K562 (cell line): Measurements from ENCODE around the gene SRGAP3.

Experiments used
- ERF ChIP-seq: fragments of 450-650 bp; formaldehyde crosslinking; IDR thresholded peaks from 2 replicates; pipeline ENCODE4 v1.4.0; 2020; ENCODE audit warnings: mild to moderate bottlenecking, mixed read lengths
- EZH2 ChIP-seq: IDR thresholded peaks from 2 replicates; pipeline ENCODE4 v1.6.1; 2012; ENCODE audit warnings: low read depth, mild to moderate bottlenecking, inconsistent platforms, low read length, borderline replicate concordance
- FOXM1 ChIP-seq, 2 experiments: fragments of 450-650 bp in 1 of 2; sonication (generic) in 1 of 2; formaldehyde crosslinking in 1 of 2; IDR thresholded peaks; 2 replicates each; pipeline versions ENCODE4 v1.6.1 to v1.9.0; 2017 to 2022; ENCODE audit warnings: low read depth in 2 of 2, mild to moderate bottlenecking in 2 of 2, missing genetic modification reagents in 1 of 2, moderate library complexity in 1 of 2
- SREBF1 ChIP-seq: fragments of 150-350 bp; IDR thresholded peaks from 2 replicates; pipeline ENCODE4 v1.6.1; 2014; ENCODE audit warnings: antibody characterized with exemption, low read depth, low read length, borderline replicate concordance
- TF ChIP-seq, protein P1 (sequence below), 2 experiments: IDR thresholded peaks in 1 of 2; conservative IDR thresholded peaks in 1 of 2; 2 replicates each; pipeline ENCODE4 v1.6.1; 2016; ENCODE audit warnings: low read depth in 2 of 2, mild to moderate bottlenecking in 1 of 2, missing compliant biosample characterization in 1 of 2, missing genetic modification characterization in 1 of 2, moderate library complexity in 1 of 2
- TF ChIP-seq, protein P2 (sequence below), 3 experiments: IDR thresholded peaks in 2 of 3; conservative IDR thresholded peaks in 1 of 3; 2 replicates each; pipeline ENCODE4 v1.5.1; 2011 to 2012; ENCODE audit warnings: low read length in 3 of 3, mild to moderate bottlenecking in 3 of 3, control low read depth in 2 of 3, improper control_type of control experiment in 1 of 3, inconsistent platforms in 1 of 3, low read depth in 1 of 3, mixed read lengths in 1 of 3, moderate library complexity in 1 of 3; ENCODE audit not compliant: insufficient read depth in 2 of 3
- TF ChIP-seq, protein P3 (sequence below): fragments of 450-650 bp; formaldehyde crosslinking; IDR thresholded peaks from 2 replicates; pipeline ENCODE4 v1.4.0; 2022; ENCODE audit warnings: missing genetic modification characterization

DNA sequence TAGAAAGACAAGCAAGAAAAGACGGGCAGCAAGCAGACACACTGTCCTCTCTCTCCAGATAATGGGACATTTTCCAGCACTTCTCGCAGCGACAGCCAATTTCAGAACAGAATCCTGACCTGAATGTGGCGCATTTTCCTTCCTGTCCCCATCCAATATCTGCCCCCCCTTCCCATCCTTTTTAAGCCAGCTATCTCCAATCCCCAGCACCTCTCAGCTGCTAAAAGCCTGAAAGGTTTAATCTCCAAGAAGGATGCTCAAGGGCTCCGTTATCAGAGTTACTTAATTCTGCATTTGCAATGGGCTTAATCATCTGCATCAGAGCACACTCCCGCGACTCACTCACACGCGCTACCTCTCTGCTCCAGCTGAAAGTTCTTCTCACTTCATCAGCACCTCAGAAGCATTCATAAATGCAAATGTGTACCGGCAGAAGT, 50.5 kb downstream of the SRGAP3 start:
- TF ChIP-seq, protein P1, sequence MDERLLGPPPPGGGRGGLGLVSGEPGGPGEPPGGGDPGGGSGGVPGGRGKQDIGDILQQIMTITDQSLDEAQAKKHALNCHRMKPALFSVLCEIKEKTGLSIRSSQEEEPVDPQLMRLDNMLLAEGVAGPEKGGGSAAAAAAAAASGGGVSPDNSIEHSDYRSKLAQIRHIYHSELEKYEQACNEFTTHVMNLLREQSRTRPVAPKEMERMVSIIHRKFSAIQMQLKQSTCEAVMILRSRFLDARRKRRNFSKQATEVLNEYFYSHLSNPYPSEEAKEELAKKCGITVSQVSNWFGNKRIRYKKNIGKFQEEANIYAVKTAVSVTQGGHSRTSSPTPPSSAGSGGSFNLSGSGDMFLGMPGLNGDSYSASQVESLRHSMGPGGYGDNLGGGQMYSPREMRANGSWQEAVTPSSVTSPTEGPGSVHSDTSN (CRISPR knock-in tag; IDR thresholded peaks at IDR 0.05; ENCODE audit: low read depth), result no peak
- TF ChIP-seq, protein P1 (tag; conservative IDR thresholded peaks at IDR 0.05; ENCODE audit: low read depth), result no peak
- TF ChIP-seq FOXM1 (IDR thresholded peaks at IDR 0.05; ENCODE audit: low read depth) (no peak), FOXM1 (CRISPR knock-in tag; IDR thresholded peaks at IDR 0.05; ENCODE audit: low read depth) (no peak), EZH2 (no peak), SREBF1 (no peak), ERF (CRISPR knock-in tag) (no peak)
- TF ChIP-seq, protein P2, sequence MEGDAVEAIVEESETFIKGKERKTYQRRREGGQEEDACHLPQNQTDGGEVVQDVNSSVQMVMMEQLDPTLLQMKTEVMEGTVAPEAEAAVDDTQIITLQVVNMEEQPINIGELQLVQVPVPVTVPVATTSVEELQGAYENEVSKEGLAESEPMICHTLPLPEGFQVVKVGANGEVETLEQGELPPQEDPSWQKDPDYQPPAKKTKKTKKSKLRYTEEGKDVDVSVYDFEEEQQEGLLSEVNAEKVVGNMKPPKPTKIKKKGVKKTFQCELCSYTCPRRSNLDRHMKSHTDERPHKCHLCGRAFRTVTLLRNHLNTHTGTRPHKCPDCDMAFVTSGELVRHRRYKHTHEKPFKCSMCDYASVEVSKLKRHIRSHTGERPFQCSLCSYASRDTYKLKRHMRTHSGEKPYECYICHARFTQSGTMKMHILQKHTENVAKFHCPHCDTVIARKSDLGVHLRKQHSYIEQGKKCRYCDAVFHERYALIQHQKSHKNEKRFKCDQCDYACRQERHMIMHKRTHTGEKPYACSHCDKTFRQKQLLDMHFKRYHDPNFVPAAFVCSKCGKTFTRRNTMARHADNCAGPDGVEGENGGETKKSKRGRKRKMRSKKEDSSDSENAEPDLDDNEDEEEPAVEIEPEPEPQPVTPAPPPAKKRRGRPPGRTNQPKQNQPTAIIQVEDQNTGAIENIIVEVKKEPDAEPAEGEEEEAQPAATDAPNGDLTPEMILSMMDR (IDR thresholded peaks at IDR 0.05 in 2 of 3, conservative IDR thresholded peaks at IDR 0.05 in 1 of 3; ENCODE audit: insufficient read depth in 2 of 3, low read depth in 1 of 3, low read length in 3 of 3), result no peak
- TF ChIP-seq, protein P3, sequence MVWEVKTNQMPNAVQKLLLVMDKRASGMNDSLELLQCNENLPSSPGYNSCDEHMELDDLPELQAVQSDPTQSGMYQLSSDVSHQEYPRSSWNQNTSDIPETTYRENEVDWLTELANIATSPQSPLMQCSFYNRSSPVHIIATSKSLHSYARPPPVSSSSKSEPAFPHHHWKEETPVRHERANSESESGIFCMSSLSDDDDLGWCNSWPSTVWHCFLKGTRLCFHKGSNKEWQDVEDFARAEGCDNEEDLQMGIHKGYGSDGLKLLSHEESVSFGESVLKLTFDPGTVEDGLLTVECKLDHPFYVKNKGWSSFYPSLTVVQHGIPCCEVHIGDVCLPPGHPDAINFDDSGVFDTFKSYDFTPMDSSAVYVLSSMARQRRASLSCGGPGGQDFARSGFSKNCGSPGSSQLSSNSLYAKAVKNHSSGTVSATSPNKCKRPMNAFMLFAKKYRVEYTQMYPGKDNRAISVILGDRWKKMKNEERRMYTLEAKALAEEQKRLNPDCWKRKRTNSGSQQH (CRISPR knock-in tag), result no peak
